HG03135 (cell line): ENCODE measurements around the gene FTL.

Experiments used
- ATAC-seq: cut with Tn5 transposase; IDR thresholded peaks from one replicate; pipeline ENCODE4 v1.9.1; 2021; ENCODE audit warnings: mild to moderate bottlenecking, moderate library complexity; ENCODE audit not compliant: unreplicated experiment

The FTL gene

GRCh38 chr19:48964205-48965039, 687 bp upstream of the FTL start:
- ATAC-seq, result no peak

GRCh38 chr19:48965806-48966540, 864 bp downstream of the FTL start:
- peak; percentile 27 for ATAC-seq

- ATAC-seq, result no peak
Observed at GRCh38 chr19:48966541-48967345, 1.6 kb downstream of the FTL start.

GRCh38 chr19:48967346-48968178, 2.5 kb downstream of the FTL start:
- ATAC-seq, result no peak

GRCh38 chr19:48968179-48968661, 3.1 kb downstream of the FTL start:
- no peak for ATAC-seq

- no peak for ATAC-seq
Observed at GRCh38 chr19:48968813-48969218, 3.7 kb downstream of the FTL start.

GRCh38 chr19:48969276-48970138, 4.4 kb downstream of the FTL start:
- ATAC-seq, result no peak

GRCh38 chr19:48970139-48970766, 5.1 kb downstream of the FTL start:
- ATAC-seq, result no peak

GRCh38 chr19:48970923-48971395, 5.8 kb downstream of the FTL start:
- no peak for ATAC-seq

- no peak for ATAC-seq
Observed at GRCh38 chr19:48975947-48976847, 11.1 kb downstream of the FTL start.

- ATAC-seq, result no peak
Observed at GRCh38 chr19:48977061-48977460, 12.0 kb downstream of the FTL start.

GRCh38 chr19:48982280-48982679, 17.2 kb downstream of the FTL start:
- ATAC-seq, result no peak

- ATAC-seq, result no peak
Observed at GRCh38 chr19:48985711-48986110, 20.6 kb downstream of the FTL start.

GRCh38 chr19:48986211-48986610, 21.1 kb downstream of the FTL start:
- ATAC-seq, result no peak

GRCh38 chr19:48987323-48987722, 22.2 kb downstream of the FTL start:
- no peak for ATAC-seq

- no peak for ATAC-seq
Observed at GRCh38 chr19:48988286-48988685, 23.2 kb downstream of the FTL start.

GRCh38 chr19:48988860-48989259, 23.8 kb downstream of the FTL start:
- no peak for ATAC-seq
